Gastroesophageal sphincter (tissue), 4 donors: ENCODE data around the gene SMARCA5. TPM values are rescaled to one million over a fixed set of nuclear protein-coding genes. Genes with fewer than 3 reads are reported as not detected.

Experiments
- ATAC-seq: fragments of 150-250 bp; one replicate; pipeline ENCODE4 v1.9.1; 2016; ENCODE audit warnings: mild to moderate bottlenecking, moderate library complexity
- H3K27ac ChIP-seq, 4 donors: fragments of 200-600 bp; sonication (generic) in 3 of 4; 1 replicate in 3 of 4; 2 replicates in 1 of 4; pipeline ENCODE4 v1.5.1; 2016 to 2019
- H3K27me3 ChIP-seq: fragments of 200-600 bp; sonication (generic); one replicate; pipeline ENCODE4 v1.5.1; 2019
- H3K36me3 ChIP-seq, 2 donors: fragments of 200-600 bp; sonication (generic); one replicate each; pipeline ENCODE4 v1.5.1; 2019; ENCODE audit warnings: control low read depth in 1 of 2
- H3K4me1 ChIP-seq, 3 donors: fragments of 200-600 bp; sonication (generic); 1 replicate in 2 of 3; 2 replicates in 1 of 3; pipeline ENCODE4 v1.5.1; 2016 to 2019; ENCODE audit warnings: control low read depth in 2 of 3
- H3K4me3 ChIP-seq, 2 donors: fragments of 200-600 bp; sonication (generic); one replicate each; pipeline ENCODE4 v1.5.1; 2019; ENCODE audit warnings: mild to moderate bottlenecking in 1 of 2, moderate library complexity in 1 of 2
- H3K9me3 ChIP-seq, 3 donors: fragments of 200-600 bp; sonication (generic); one replicate each; pipeline ENCODE4 v1.5.1; 2017 to 2019; ENCODE audit warnings: control low read depth in 2 of 3
- CTCF ChIP-seq, 4 experiments: fragments of 200-600 bp in 2 of 4; fragments of 450-650 bp in 2 of 4; sonication (generic) in 1 of 4; IDR thresholded peaks; one replicate each; pipeline ENCODE4 v1.5.1; 2017 to 2019; ENCODE audit warnings: antibody characterized with exemption in 4 of 4, mild to moderate bottlenecking in 2 of 4, moderate library complexity in 2 of 4
- EP300 ChIP-seq: sonication (generic); formaldehyde crosslinking; IDR thresholded peaks from one replicate; pipeline ENCODE4 v1.6.1; 2017; ENCODE audit warnings: antibody characterized with exemption, mild to moderate bottlenecking
- POLR2A ChIP-seq, 2 donors: fragments of 450-650 bp; IDR thresholded peaks; one replicate each; pipeline ENCODE4 v1.6.1; 2017; ENCODE audit warnings: antibody characterized with exemption in 2 of 2, mild to moderate bottlenecking in 2 of 2, moderate library complexity in 1 of 2
- POLR2AphosphoS5 ChIP-seq: sonication (generic); formaldehyde crosslinking; IDR thresholded peaks from one replicate; pipeline ENCODE4 v1.6.1; 2017; ENCODE audit warnings: antibody characterized with exemption
- WGBS, 2 donors: methylation state at CpG; one replicate each; pipeline ENCODE4 v1.1.5; 2018; ENCODE audit warnings: low coverage in 1 of 2; 5-methylcytosine and 5-hydroxymethylcytosine counted together
- total RNA-seq, 4 donors: library from RNA; depleted of rRNA; stranded (reverse); fragments of >200 nt; gene quantifications; one replicate each; pipeline ENCODE4 v1.1.0, GENCODE V29; 2016

Gene SMARCA5
- total RNA-seq, 4 donors from 2014 or later, result 43.2 to 52.6 (median 48.8) TPM

GRCh38 chr4:143606480-143606879 is 93.0 kb downstream of the SMARCA5 start:
- whole genome bisulfite sequencing, 2 donors, result 84 to 93% methylated on average over 3 of the region's 3 CpGs
- H3K27me3 ChIP-seq, result no peaks in the 10 kb centered on the region
- H3K4me3 ChIP-seq, result no peak overlapping the region
- H3K9me3 ChIP-seq, result no peaks in the 10 kb centered on the region
- no peak overlapping the region for H3K27ac ChIP-seq
- no peak for ATAC-seq
- no peaks in the 10 kb centered on the region for H3K36me3 ChIP-seq
- TF ChIP-seq CTCF (IDR thresholded peaks at IDR 0.05), result no peak
- no peak for TF ChIP-seq POLR2AphosphoS5
- no peak for TF ChIP-seq EP300
- TF ChIP-seq POLR2A (IDR thresholded peaks at IDR 0.05), result no peak
- no peaks in the 10 kb centered on the region for H3K4me1 ChIP-seq

Other genes with a start within 250 kb of the SMARCA5 start
- gene GAB1, start 176.8 kb upstream of the SMARCA5 start, total RNA-seq, result 100 to 1,000 TPM; 102 to 129 (median 118) TPM
- under 1 TPM in 1 of 4 donors, not detected in 3; under 0.01 TPM for gene FREM3, start 187.0 kb downstream of the SMARCA5 start, total RNA-seq